ENCODE results near the gene RFTN1. TPM values are rescaled to one million over a fixed set of nuclear protein-coding genes. Genes with fewer than 3 reads are reported as not detected.

The RFTN1 gene
- total RNA-seq, 1 experiment from 2014 or later, result 4.5 TPM

DNA sequence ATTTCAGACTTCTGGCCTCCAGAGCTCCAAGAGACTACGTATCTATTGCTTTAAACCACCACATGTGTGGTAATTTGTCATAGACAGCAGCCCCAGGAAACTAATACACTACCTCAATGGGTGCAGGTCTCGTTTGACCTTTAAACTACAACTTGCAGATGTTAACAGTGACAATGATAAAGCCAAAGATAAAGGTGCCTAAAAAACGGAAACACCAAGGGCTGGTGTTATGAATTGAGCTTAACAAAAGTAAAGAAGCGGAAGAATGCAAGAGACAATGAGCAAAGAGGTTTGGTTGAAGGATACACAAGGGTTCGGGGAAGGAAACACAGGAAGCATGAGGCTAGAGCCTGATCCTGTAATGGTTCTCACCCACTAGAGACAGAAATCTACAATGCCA lies 50.8 kb downstream of the RFTN1 start:
- no peaks in the 10 kb centered on the region for H3K4me1 Mint-ChIP-seq (ENCODE audit: insufficient read depth, unreplicated experiment)
- TF ChIP-seq, protein P1, sequence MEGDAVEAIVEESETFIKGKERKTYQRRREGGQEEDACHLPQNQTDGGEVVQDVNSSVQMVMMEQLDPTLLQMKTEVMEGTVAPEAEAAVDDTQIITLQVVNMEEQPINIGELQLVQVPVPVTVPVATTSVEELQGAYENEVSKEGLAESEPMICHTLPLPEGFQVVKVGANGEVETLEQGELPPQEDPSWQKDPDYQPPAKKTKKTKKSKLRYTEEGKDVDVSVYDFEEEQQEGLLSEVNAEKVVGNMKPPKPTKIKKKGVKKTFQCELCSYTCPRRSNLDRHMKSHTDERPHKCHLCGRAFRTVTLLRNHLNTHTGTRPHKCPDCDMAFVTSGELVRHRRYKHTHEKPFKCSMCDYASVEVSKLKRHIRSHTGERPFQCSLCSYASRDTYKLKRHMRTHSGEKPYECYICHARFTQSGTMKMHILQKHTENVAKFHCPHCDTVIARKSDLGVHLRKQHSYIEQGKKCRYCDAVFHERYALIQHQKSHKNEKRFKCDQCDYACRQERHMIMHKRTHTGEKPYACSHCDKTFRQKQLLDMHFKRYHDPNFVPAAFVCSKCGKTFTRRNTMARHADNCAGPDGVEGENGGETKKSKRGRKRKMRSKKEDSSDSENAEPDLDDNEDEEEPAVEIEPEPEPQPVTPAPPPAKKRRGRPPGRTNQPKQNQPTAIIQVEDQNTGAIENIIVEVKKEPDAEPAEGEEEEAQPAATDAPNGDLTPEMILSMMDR (IDR thresholded peaks at IDR 0.05; ENCODE audit: unreplicated experiment), result no peak
- no peak for DNase-seq (ENCODE audit: unreplicated experiment)
- ChIA-PET CTCF (no interaction called here), POLR2A (no interaction called here)
- no TSS peak for BruUV-seq (replicated peaks)
- no peaks in the 10 kb centered on the region for H3K27me3 Mint-ChIP-seq (ENCODE audit: insufficient read depth, unreplicated experiment)
- no peak overlapping the region for H3K4me3 Mint-ChIP-seq (ENCODE audit: unreplicated experiment)
- H3K36me3 Mint-ChIP-seq (ENCODE audit: insufficient read depth, unreplicated experiment), result no peaks in the 10 kb centered on the region
- no peak overlapping the region for H3K27ac Mint-ChIP-seq (ENCODE audit: low read depth, unreplicated experiment)
- no peaks in the 10 kb centered on the region for H3K9me3 Mint-ChIP-seq (ENCODE audit: unreplicated experiment)
- intact Hi-C loops (cut with micrococcal nuclease), result no loop called here

DNA sequence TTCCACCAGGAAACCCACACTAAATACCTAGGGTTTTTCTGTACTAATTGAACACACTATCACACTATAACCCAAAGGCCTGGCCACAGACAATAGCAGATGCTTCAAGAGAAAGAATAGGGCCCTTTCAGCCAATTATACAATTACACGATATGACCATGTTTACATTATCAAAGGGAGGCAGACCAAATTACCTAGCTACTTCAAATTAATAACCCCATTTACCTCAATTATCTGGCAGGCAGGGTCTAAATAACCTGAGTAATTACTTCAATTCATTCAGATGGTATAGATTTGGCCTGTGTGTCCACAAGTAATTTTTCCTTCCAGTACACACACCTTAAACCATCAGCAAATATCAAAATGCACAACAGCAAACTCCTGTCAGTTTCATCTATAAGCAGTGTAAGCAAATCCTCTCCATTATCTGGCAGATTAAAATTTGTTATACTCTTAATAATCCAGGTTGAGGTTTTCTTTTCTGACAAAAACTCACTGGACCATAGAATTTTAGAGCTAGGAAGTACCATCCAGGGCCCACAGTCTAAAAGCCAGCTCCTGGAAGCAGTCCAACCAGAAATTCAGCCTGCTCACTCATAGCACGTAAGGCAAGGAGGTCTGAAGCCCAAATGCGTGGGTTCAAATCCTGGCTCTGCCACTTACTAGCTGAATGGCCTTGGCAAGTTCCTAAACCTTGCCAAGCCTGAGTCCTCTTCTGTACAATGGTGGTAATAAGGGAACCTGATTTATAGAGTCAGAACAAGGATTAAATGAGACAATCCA lies 51.8 kb downstream of the RFTN1 start:
- Mint-ChIP-seq H3K36me3 (ENCODE audit: insufficient read depth, unreplicated experiment) (no peaks in the 10 kb centered on the region), H3K9me3 (ENCODE audit: unreplicated experiment) (no peaks in the 10 kb centered on the region), H3K4me1 (ENCODE audit: insufficient read depth, unreplicated experiment) (no peaks in the 10 kb centered on the region), H3K27ac (ENCODE audit: low read depth, unreplicated experiment) (no peak overlapping the region), H3K4me3 (ENCODE audit: unreplicated experiment) (no peak overlapping the region), H3K27me3 (ENCODE audit: insufficient read depth, unreplicated experiment) (no peaks in the 10 kb centered on the region)
- intact Hi-C loops (cut with micrococcal nuclease), result no loop called here
- CTCF ChIA-PET, result no interaction called here
- TF ChIP-seq, protein P1 (IDR thresholded peaks at IDR 0.05; ENCODE audit: unreplicated experiment), result no peak
- BruUV-seq (replicated peaks), result no TSS peak
- POLR2A ChIA-PET, result interaction anchor here (0.9 kb wide), 1 partner anchor 12 kb away, joined by 3 read pairs; no protein-coding TSS in a partner anchor
- DNase-seq (ENCODE audit: unreplicated experiment), result no peak

DNA sequence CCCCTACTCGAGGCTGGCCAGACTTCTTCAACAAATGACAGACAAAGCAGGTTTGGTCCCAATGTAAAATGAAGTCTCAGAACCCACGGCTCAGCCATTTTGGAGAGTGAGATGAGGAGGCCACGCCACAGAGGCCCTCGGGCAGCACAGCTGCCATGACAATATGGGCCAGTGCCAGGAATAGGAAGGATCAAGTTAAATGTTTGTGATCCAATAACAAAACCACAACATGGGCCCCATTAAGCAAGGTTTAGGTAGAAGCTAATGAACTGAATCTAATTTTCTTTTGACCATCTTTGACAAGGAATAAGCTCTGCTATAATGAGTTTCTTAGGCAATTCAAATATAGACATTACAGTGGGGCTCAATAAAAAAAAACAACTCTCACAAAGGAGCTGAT lies 52.6 kb downstream of the RFTN1 start:
- BruUV-seq (replicated peaks), result no TSS peak
- no peak overlapping the region for H3K27ac Mint-ChIP-seq (ENCODE audit: low read depth, unreplicated experiment)
- H3K4me3 Mint-ChIP-seq (ENCODE audit: unreplicated experiment), result no peak overlapping the region
- H3K36me3 Mint-ChIP-seq (ENCODE audit: insufficient read depth, unreplicated experiment), result no peaks in the 10 kb centered on the region
- H3K27me3 Mint-ChIP-seq (ENCODE audit: insufficient read depth, unreplicated experiment), result no peaks in the 10 kb centered on the region
- ChIA-PET CTCF (no interaction called here), POLR2A (no interaction called here)
- no peaks in the 10 kb centered on the region for H3K4me1 Mint-ChIP-seq (ENCODE audit: insufficient read depth, unreplicated experiment)
- H3K9me3 Mint-ChIP-seq (ENCODE audit: unreplicated experiment), result no peaks in the 10 kb centered on the region
- intact Hi-C loops (cut with micrococcal nuclease), result no loop called here
- no peak for DNase-seq (ENCODE audit: unreplicated experiment)
- TF ChIP-seq, protein P1 (IDR thresholded peaks at IDR 0.05; ENCODE audit: unreplicated experiment), result no peak

DNA sequence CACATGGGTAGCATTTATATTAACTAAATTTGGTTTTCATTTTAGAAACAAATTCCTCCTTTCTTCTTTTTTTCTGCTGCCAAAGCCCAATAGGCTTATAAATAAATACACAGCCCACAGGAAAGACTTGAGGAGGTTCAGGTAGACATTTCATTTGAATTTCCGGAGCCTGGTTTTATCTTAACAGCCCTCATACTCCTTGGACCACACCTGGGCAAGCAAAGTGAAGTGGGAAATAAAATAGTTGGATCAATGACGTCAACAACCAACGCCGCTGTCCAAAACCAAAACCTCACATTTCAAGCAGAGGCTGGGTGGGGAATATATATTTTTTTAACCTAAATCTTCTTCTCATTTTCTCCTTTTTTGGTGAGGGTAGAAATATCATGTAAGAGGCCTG lies 53.2 kb downstream of the RFTN1 start:
- Mint-ChIP-seq H3K27ac (ENCODE audit: low read depth, unreplicated experiment) (no peak overlapping the region), H3K4me1 (ENCODE audit: insufficient read depth, unreplicated experiment) (no peaks in the 10 kb centered on the region), H3K36me3 (ENCODE audit: insufficient read depth, unreplicated experiment) (no peaks in the 10 kb centered on the region), H3K9me3 (ENCODE audit: unreplicated experiment) (no peaks in the 10 kb centered on the region), H3K4me3 (ENCODE audit: unreplicated experiment) (no peak overlapping the region), H3K27me3 (ENCODE audit: insufficient read depth, unreplicated experiment) (no peaks in the 10 kb centered on the region)
- ChIA-PET POLR2A (no interaction called here), CTCF (no interaction called here)
- TF ChIP-seq, protein P1 (IDR thresholded peaks at IDR 0.05; ENCODE audit: unreplicated experiment), result no peak
- no TSS peak for BruUV-seq (replicated peaks)
- DNase-seq (ENCODE audit: unreplicated experiment), result no peak
- intact Hi-C loops (cut with micrococcal nuclease), result no loop called here
